Hematopoietic multipotent progenitor cell treated with erythropoietin and hydrocortisone succinate and interleukin-3 and kit ligand, for 4 days (in vitro differentiated cells): Measurements from ENCODE around the gene MYO5C.
"Not testable (repeated sequence)": the region's sequence is repeated elsewhere in the genome, so short reads cannot be mapped to it uniquely, and the experiment has no call there.

Experiments
- DNase-seq: peaks from one replicate; pipeline ENCODE4 v3.0.0-alpha.2; 2015

Gene MYO5C

GRCh38 chr15:52303093-52303772 lies 7.6 kb upstream of the MYO5C start:
- DNase-seq: no peak

- no peak for DNase-seq
Measured at GRCh38 chr15:52301265-52301847, 5.8 kb upstream of the MYO5C start.

GRCh38 chr15:52294881-52295420 lies 653 bp downstream of the MYO5C start:
- DNase-seq: peak; percentile 37

- DNase-seq: peak; percentile 22
Measured at GRCh38 chr15:52292780-52293392, 2.7 kb downstream of the MYO5C start.

- DNase-seq: peak; percentile 6
Measured at GRCh38 chr15:52291204-52291603, 4.4 kb downstream of the MYO5C start.

GRCh38 chr15:52290800-52291199 lies 4.8 kb downstream of the MYO5C start:
- DNase-seq: no peak

- no peak for DNase-seq
Measured at GRCh38 chr15:52290329-52290728, 5.3 kb downstream of the MYO5C start.

GRCh38 chr15:52289629-52290081 lies 5.9 kb downstream of the MYO5C start:
- DNase-seq: no peak

GRCh38 chr15:52288986-52289385 lies 6.6 kb downstream of the MYO5C start:
- DNase-seq: no peak

- DNase-seq: no peak
Measured at GRCh38 chr15:52288051-52288942, 7.3 kb downstream of the MYO5C start.

- no peak for DNase-seq
Measured at GRCh38 chr15:52287114-52287513, 8.5 kb downstream of the MYO5C start.

GRCh38 chr15:52285941-52286340 lies 9.7 kb downstream of the MYO5C start:
- not testable (repeated sequence) for DNase-seq

- no peak for DNase-seq
Measured at GRCh38 chr15:52284164-52284563, 11.4 kb downstream of the MYO5C start.

GRCh38 chr15:52283281-52283680 lies 12.3 kb downstream of the MYO5C start:
- DNase-seq: no peak

GRCh38 chr15:52282418-52282817 lies 13.2 kb downstream of the MYO5C start:
- DNase-seq: no peak

- no peak for DNase-seq
Measured at GRCh38 chr15:52281085-52282035, 14.2 kb downstream of the MYO5C start.

- DNase-seq: no peak
Measured at GRCh38 chr15:52280326-52281084, 15.1 kb downstream of the MYO5C start.

- DNase-seq: no peak
Measured at GRCh38 chr15:52278636-52279367, 16.8 kb downstream of the MYO5C start.

GRCh38 chr15:52278135-52278534 lies 17.5 kb downstream of the MYO5C start:
- no peak for DNase-seq

- DNase-seq: no peak
Measured at GRCh38 chr15:52277575-52277974, 18.0 kb downstream of the MYO5C start.
